H9 (cell line): ENCODE measurements around the gene SYT17. TPM values are rescaled to one million over a fixed set of nuclear protein-coding genes. Genes with fewer than 3 reads are reported as not detected.

Source experiments
- DNase-seq: peaks from one replicate; pipeline ENCODE4 v3.0.0-alpha.2; 2017
- H2AFZ ChIP-seq: one replicate; pipeline ENCODE4 v1.6.1; 2013; ENCODE audit warnings: mild to moderate bottlenecking, low read length, control low read depth, moderate library complexity
- H2AK5ac ChIP-seq: 2 replicates; pipeline ENCODE4 v1.6.1; 2013; ENCODE audit warnings: low read length, control low read depth, mixed read lengths; ENCODE audit not compliant: insufficient read length
- H2BK120ac ChIP-seq: one replicate; pipeline ENCODE4 v1.6.1; 2013; ENCODE audit warnings: low read depth, mild to moderate bottlenecking, low read length, control low read depth, inconsistent platforms; ENCODE audit not compliant: poor library complexity, severe bottlenecking
- H2BK12ac ChIP-seq: 2 replicates; pipeline ENCODE4 v1.6.1; 2013; ENCODE audit warnings: low read length, control low read depth, mixed read lengths, low read depth; ENCODE audit not compliant: insufficient read length
- H2BK15ac ChIP-seq: 2 replicates; pipeline ENCODE4 v1.6.1; 2013; ENCODE audit warnings: low read depth, low read length, control low read depth
- H2BK20ac ChIP-seq: one replicate; pipeline ENCODE4 v1.6.1; 2013; ENCODE audit warnings: low read depth, mild to moderate bottlenecking, low read length, control low read depth, inconsistent platforms; ENCODE audit not compliant: poor library complexity, severe bottlenecking
- H2BK5ac ChIP-seq: 2 replicates; pipeline ENCODE4 v1.6.1; 2013; ENCODE audit warnings: low read length, control low read depth, mixed read lengths; ENCODE audit not compliant: insufficient read length
- H3K14ac ChIP-seq: 2 replicates; pipeline ENCODE4 v1.6.1; 2013; ENCODE audit warnings: low read length, control low read depth; ENCODE audit not compliant: insufficient read depth
- H3K18ac ChIP-seq: 2 replicates; pipeline ENCODE4 v1.6.1; 2013; ENCODE audit warnings: low read depth, mild to moderate bottlenecking, mixed read lengths, low read length, control low read depth; ENCODE audit not compliant: insufficient read length
- H3K23ac ChIP-seq: 2 replicates; pipeline ENCODE4 v1.6.1; 2013; ENCODE audit warnings: low read length, control low read depth, mixed read lengths, low read depth; ENCODE audit not compliant: insufficient read length
- H3K23me2 ChIP-seq: 2 replicates; pipeline ENCODE4 v1.6.1; 2013; ENCODE audit warnings: low read depth, mild to moderate bottlenecking, mixed read lengths, low read length, control low read depth; ENCODE audit not compliant: insufficient read length, poor library complexity, severe bottlenecking
- H3K27ac ChIP-seq: 2 replicates; pipeline ENCODE4 v1.5.1; 2013; ENCODE audit warnings: low read length, control low read depth, mixed read lengths, low read depth; ENCODE audit not compliant: insufficient read length
- H3K27me3 ChIP-seq: 2 replicates; pipeline ENCODE4 v1.6.1; 2013; ENCODE audit warnings: low read length, control low read depth, inconsistent platforms; ENCODE audit not compliant: insufficient read depth
- H3K4ac ChIP-seq: 2 replicates; pipeline ENCODE4 v1.6.1; 2013; ENCODE audit warnings: low read depth, mild to moderate bottlenecking, control low read depth, inconsistent platforms, low read length, moderate library complexity
- H3K4me1 ChIP-seq: 2 replicates; pipeline ENCODE4 v1.6.1; 2013; ENCODE audit warnings: low read length, control low read depth, inconsistent platforms; ENCODE audit not compliant: insufficient read depth
- H3K4me2 ChIP-seq: 2 replicates; pipeline ENCODE4 v1.6.1; 2013; ENCODE audit warnings: low read length, control low read depth, mixed read lengths; ENCODE audit not compliant: insufficient read length, insufficient read depth
- H3K56ac ChIP-seq: 2 replicates; pipeline ENCODE4 v1.6.1; 2013; ENCODE audit warnings: low read depth, mild to moderate bottlenecking, mixed read lengths, low read length, control low read depth; ENCODE audit not compliant: insufficient read length
- H3K79me1 ChIP-seq: 2 replicates; pipeline ENCODE4 v1.6.1; 2013; ENCODE audit warnings: low read depth, mild to moderate bottlenecking, moderate library complexity, low read length, control low read depth, inconsistent platforms; ENCODE audit not compliant: insufficient read depth, poor library complexity, severe bottlenecking
- H3K79me2 ChIP-seq: 2 replicates; pipeline ENCODE4 v1.6.1; 2013; ENCODE audit warnings: low read length, control low read depth, inconsistent platforms; ENCODE audit not compliant: insufficient read depth
- H3K9ac ChIP-seq: 2 replicates; pipeline ENCODE4 v1.6.1; 2013; ENCODE audit warnings: low read length, control low read depth, mixed read lengths; ENCODE audit not compliant: insufficient read length; ENCODE audit errors: extremely low read depth
- H3K9me3 ChIP-seq: one replicate; pipeline ENCODE4 v1.6.1; 2013; ENCODE audit warnings: low read depth, low read length, inconsistent platforms; ENCODE audit not compliant: control insufficient read depth
- H3T11ph ChIP-seq: one replicate; pipeline ENCODE4 v1.6.1; 2013; ENCODE audit warnings: mild to moderate bottlenecking, low read length, control low read depth, inconsistent platforms
- H4K20me1 ChIP-seq: one replicate; pipeline ENCODE4 v1.6.1; 2013; ENCODE audit not compliant: control insufficient read depth, insufficient read length, insufficient read depth
- H4K5ac ChIP-seq: 2 replicates; pipeline ENCODE4 v1.6.1; 2013; ENCODE audit warnings: low read depth, mild to moderate bottlenecking, mixed read lengths, low read length, control low read depth; ENCODE audit not compliant: insufficient read length
- H4K8ac ChIP-seq: replicated peaks from 2 replicates; pipeline ENCODE4 v1.6.1; 2013; ENCODE audit warnings: low read length, control low read depth, mixed read lengths, low read depth; ENCODE audit not compliant: insufficient read length
- H4K91ac ChIP-seq: 2 replicates; pipeline ENCODE4 v1.6.1; 2013; ENCODE audit warnings: low read depth, mild to moderate bottlenecking, moderate library complexity, mixed read lengths, low read length, control low read depth; ENCODE audit not compliant: insufficient read length
- H3K27ac Mint-ChIP-seq, 3 experiments: 2 replicates in 2 of 3; 3 replicates in 1 of 3; pipeline ENCODE4 v1.8.0; 2020 to 2021; ENCODE audit warnings: mixed read lengths in 3 of 3, mild to moderate bottlenecking in 1 of 3, moderate library complexity in 1 of 3
- H3K27me3 Mint-ChIP-seq: 2 replicates; pipeline ENCODE4 v1.8.0; 2021; ENCODE audit warnings: low read depth, mild to moderate bottlenecking, moderate library complexity, mixed read lengths
- H3K36me3 Mint-ChIP-seq, 3 experiments: 2 replicates in 2 of 3; 3 replicates in 1 of 3; pipeline ENCODE4 v1.8.0; 2020 to 2021; ENCODE audit warnings: low read depth in 3 of 3, mixed read lengths in 3 of 3; ENCODE audit not compliant: insufficient read depth in 1 of 3
- H3K4me1 Mint-ChIP-seq, 2 experiments: 2 replicates each; pipeline ENCODE4 v1.8.0; 2020; ENCODE audit warnings: mixed read lengths in 2 of 2
- H3K4me3 Mint-ChIP-seq, 2 experiments: 2 replicates in 1 of 2; 3 replicates in 1 of 2; pipeline ENCODE4 v1.8.0; 2020 to 2021; ENCODE audit warnings: mild to moderate bottlenecking in 2 of 2, mixed read lengths in 2 of 2, moderate library complexity in 1 of 2
- H3K9me3 Mint-ChIP-seq, 2 experiments: 2 replicates in 1 of 2; 3 replicates in 1 of 2; pipeline ENCODE4 v1.8.0; 2020; ENCODE audit warnings: mild to moderate bottlenecking in 2 of 2, mixed read lengths in 2 of 2, moderate library complexity in 1 of 2
- CTCF ChIP-seq: fragments of 200-600 bp; sonication (generic); conservative IDR thresholded peaks from 3 replicates; pipeline ENCODE4 v1.8.0; 2021; ENCODE audit warnings: antibody characterized with exemption, mild to moderate bottlenecking
- WGBS: extraction: QIAGEN DNeasy Blood & Tissue Kit; methylation state at CpG from one replicate; pipeline ENCODE4 v1.1.7; 2013; ENCODE audit warnings: missing lambda C conversion rate, low lambda C conversion rate, mixed read lengths; ENCODE audit not compliant: insufficient read length; ENCODE audit errors: extremely low coverage; 5-methylcytosine and 5-hydroxymethylcytosine counted together
- total RNA-seq: library from RNA; stranded (reverse); gene quantifications from 2 replicates; pipeline ENCODE4 v1.2.1, GENCODE V29; 2021

SYT17 gene
- total RNA-seq, 1 experiment from 2014 or later: 3.0 TPM

- Histone ChIP-seq H3K27ac (no peak overlapping the region), H3K9me3 (peaks cover 7% of the 10 kb centered on the region), H3K4ac (no peak overlapping the region), H3T11ph (no peak overlapping the region), H3K79me2 (no peaks in the 10 kb centered on the region), H4K91ac (no peak overlapping the region), H2BK20ac (no peak overlapping the region), H4K8ac (no peak overlapping the region), H3K56ac (no peak overlapping the region), H2AFZ (no peak overlapping the region), H2BK12ac (no peak overlapping the region), H4K5ac (no peak overlapping the region), H2BK120ac (no peak overlapping the region), H3K79me1 (no peaks in the 10 kb centered on the region), H3K9ac (no peak overlapping the region), H2BK15ac (no peak overlapping the region), H2BK5ac (no peak overlapping the region), H3K14ac (no peak overlapping the region), H4K20me1 (no peaks in the 10 kb centered on the region), H3K27me3 (no peaks in the 10 kb centered on the region), H3K23me2 (no peaks in the 10 kb centered on the region), H2AK5ac (no peak overlapping the region), H3K18ac (no peak overlapping the region), H3K23ac (no peak overlapping the region), H3K4me2 (no peak overlapping the region), H3K4me1 (no peaks in the 10 kb centered on the region)
- H3K9me3 Mint-ChIP-seq: peaks cover 12% of the 10 kb centered on the region in 2 experiments
- WGBS: no CpG with 5 or more reads among the region's 5 CpGs
- no peaks in the 10 kb centered on the region; the same call in 1 of the 2 replicates for H3K27me3 Mint-ChIP-seq
- no peak overlapping the region for H3K27ac Mint-ChIP-seq
- TF ChIP-seq CTCF: no peak
- H3K4me1 Mint-ChIP-seq: peaks cover 8 to 13% of the 10 kb centered on the region in 2 experiments
- peaks cover 2 to 16% (median 9%) of the 10 kb centered on the region in 3 experiments; a peak in 6 of 7 replicates for H3K36me3 Mint-ChIP-seq
- no peak overlapping the region for H3K4me3 Mint-ChIP-seq
- no peak for DNase-seq
Observed at GRCh38 chr16:19309178-19309577, 141.1 kb downstream of the SYT17 start.
